HG02884 (cell line): Measurements from ENCODE around the gene IRAK1.
A peak's percentile ranks its signal among the peaks of the same experiment; 100 is the strongest.

Experiments
- ATAC-seq: cut with Tn5 transposase; IDR thresholded peaks from one replicate; pipeline ENCODE4 v1.9.1; 2021; ENCODE audit warnings: mild to moderate bottlenecking, moderate library complexity; ENCODE audit not compliant: unreplicated experiment

IRAK1 gene

GRCh38 chrX:153971450-153972367, 48.0 kb downstream of the IRAK1 start, which contains the start of gene HCFC1:
HCFC1 (minus strand) TSS chrX:153971818; CDS start chrX:153970840, 978 bp downstream.
- peak; percentile 40 for ATAC-seq

GRCh38 chrX:153971124-153971449, 48.6 kb downstream of the IRAK1 start:
- no peak for ATAC-seq

- no peak for ATAC-seq
Observed at GRCh38 chrX:153970357-153971123, 49.2 kb downstream of the IRAK1 start.

- no peak for ATAC-seq
Observed at GRCh38 chrX:153969904-153970356, 49.8 kb downstream of the IRAK1 start.

GRCh38 chrX:153969125-153969903, 50.4 kb downstream of the IRAK1 start:
- no peak for ATAC-seq

GRCh38 chrX:153968754-153969124, 51.0 kb downstream of the IRAK1 start:
- ATAC-seq, result no peak

GRCh38 chrX:153968255-153968654, 51.4 kb downstream of the IRAK1 start:
- no peak for ATAC-seq

- no peak for ATAC-seq
Observed at GRCh38 chrX:153967536-153968224, 52.0 kb downstream of the IRAK1 start.

GRCh38 chrX:153966841-153967535, 52.7 kb downstream of the IRAK1 start:
- no peak for ATAC-seq

- ATAC-seq, result no peak
Observed at GRCh38 chrX:153966283-153966688, 53.4 kb downstream of the IRAK1 start.

- ATAC-seq, result no peak
Observed at GRCh38 chrX:153965406-153965805, 54.3 kb downstream of the IRAK1 start.

GRCh38 chrX:153964105-153964504, 55.6 kb downstream of the IRAK1 start:
- no peak for ATAC-seq

GRCh38 chrX:153963546-153963945, 56.2 kb downstream of the IRAK1 start:
- no peak for ATAC-seq

- no peak for ATAC-seq
Observed at GRCh38 chrX:153961292-153961691, 58.4 kb downstream of the IRAK1 start.

GRCh38 chrX:153960786-153961185, 58.9 kb downstream of the IRAK1 start:
- ATAC-seq, result no peak
